HEK293 (cell line): ENCODE measurements around the gene AKAP17A.
A peak's percentile ranks its signal among the peaks of the same experiment; 100 is the strongest.

Source experiments
- CTCF ChIA-PET: fragments of 350-600 bp; formaldehyde crosslinking; extraction: SDS; loops from one replicate; lab custom pipeline; 2021; ENCODE audit warnings: antibody characterized with exemption; lab: Yijun Ruan, JAX
- POLR2A ChIA-PET: fragments of 300-600 bp; formaldehyde crosslinking; extraction: SDS; loops from one replicate; lab custom pipeline; 2020; ENCODE audit warnings: antibody characterized with exemption, inconsistent platforms; lab: Yijun Ruan, JAX
- H3K27ac ChIP-seq: fragments of 200-500 bp; sonication (Bioruptor generic); 2 replicates; pipeline ENCODE4 v1.5.1; 2014; ENCODE audit warnings: low read depth, low read length, control low read depth, inconsistent platforms; ENCODE audit errors: extremely low read depth
- H3K36me3 ChIP-seq, 2 experiments: fragments of 200-500 bp in 1 of 2; sonication (Bioruptor generic) in 1 of 2; 1 replicate in 1 of 2; 2 replicates in 1 of 2; pipeline ENCODE4 v1.5.1; 2014 to 2017; ENCODE audit warnings: inconsistent platforms in 2 of 2, low read length in 2 of 2; ENCODE audit not compliant: control insufficient read depth in 2 of 2, insufficient read depth in 1 of 2
- H3K4me1 ChIP-seq: fragments of 200-500 bp; sonication (Bioruptor generic); 2 replicates; pipeline ENCODE4 v1.5.1; 2014; ENCODE audit warnings: mild to moderate bottlenecking, low read length, inconsistent platforms; ENCODE audit not compliant: control insufficient read depth, insufficient read depth
- H3K4me3 ChIP-seq: 2 replicates; pipeline ENCODE4 v1.5.1; 2011; ENCODE audit warnings: low read depth, mild to moderate bottlenecking, control low read depth, low read length, moderate library complexity
- H3K9me3 ChIP-seq: fragments of 200-500 bp; sonication (Bioruptor generic); 2 replicates; pipeline ENCODE4 v1.5.1; 2014; ENCODE audit warnings: low read depth, low read length, inconsistent platforms; ENCODE audit not compliant: control insufficient read depth, insufficient read depth
- BCL11A ChIP-seq: fragments of 450-650 bp; formaldehyde crosslinking; IDR thresholded peaks from 2 replicates; pipeline ENCODE4 v1.5.1; 2016; ENCODE audit warnings: low read depth, missing biosample characterization, missing genetic modification characterization
- HOXC10 ChIP-seq: sonication (generic); formaldehyde crosslinking; IDR thresholded peaks from 2 replicates; pipeline ENCODE4 v1.8.1; 2023; ENCODE audit warnings: mild to moderate bottlenecking, missing genetic modification reagents
- KLF9 ChIP-seq: fragments of 450-650 bp; formaldehyde crosslinking; IDR thresholded peaks from 2 replicates; pipeline ENCODE4 v1.5.1; 2016; ENCODE audit warnings: missing biosample characterization, missing genetic modification characterization, low read depth
- MYNN ChIP-seq: fragments of 450-650 bp; formaldehyde crosslinking; IDR thresholded peaks from 2 replicates; pipeline ENCODE4 v1.5.1; 2016; ENCODE audit warnings: missing biosample characterization, missing genetic modification characterization, borderline replicate concordance
- SETDB1 ChIP-seq: IDR thresholded peaks from one replicate; pipeline ENCODE4 v1.6.1; 2017; ENCODE audit warnings: mild to moderate bottlenecking, low read length, moderate library complexity, mixed read lengths; ENCODE audit not compliant: insufficient read length
- ZBTB17 ChIP-seq: fragments of 450-650 bp; formaldehyde crosslinking; IDR thresholded peaks from 2 replicates; pipeline ENCODE4 v1.5.1; 2016; ENCODE audit warnings: missing biosample characterization, missing genetic modification characterization
- ZEB2 ChIP-seq: fragments of 450-650 bp; formaldehyde crosslinking; IDR thresholded peaks from 2 replicates; pipeline ENCODE4 v1.5.1; 2016; ENCODE audit warnings: missing biosample characterization, missing genetic modification characterization
- ZFP69B ChIP-seq: fragments of 450-650 bp; formaldehyde crosslinking; IDR thresholded peaks from 2 replicates; pipeline ENCODE4 v1.5.1; 2016; ENCODE audit warnings: missing biosample characterization, missing genetic modification characterization
- ZNF133 ChIP-seq: fragments of 450-650 bp; formaldehyde crosslinking; IDR thresholded peaks from 2 replicates; pipeline ENCODE4 v1.5.1; 2016; ENCODE audit warnings: missing biosample characterization, missing genetic modification characterization
- ZNF146 ChIP-seq: fragments of 450-650 bp; formaldehyde crosslinking; IDR thresholded peaks from 2 replicates; pipeline ENCODE4 v1.5.1; 2016; ENCODE audit warnings: missing biosample characterization, missing genetic modification characterization
- ZNF148 ChIP-seq: fragments of 450-650 bp; formaldehyde crosslinking; IDR thresholded peaks from 2 replicates; pipeline ENCODE4 v1.5.0; 2017; ENCODE audit warnings: missing biosample characterization, missing genetic modification characterization, borderline replicate concordance
- ZNF184 ChIP-seq: fragments of 450-650 bp; IDR thresholded peaks from 2 replicates; pipeline ENCODE4 v1.5.1; 2018; ENCODE audit warnings: missing biosample characterization, mild to moderate bottlenecking, missing genetic modification characterization
- ZNF223 ChIP-seq: fragments of 450-650 bp; formaldehyde crosslinking; IDR thresholded peaks from 2 replicates; pipeline ENCODE4 v1.5.1; 2016; ENCODE audit warnings: missing biosample characterization, missing genetic modification characterization
- ZNF23 ChIP-seq: fragments of 450-650 bp; formaldehyde crosslinking; IDR thresholded peaks from 2 replicates; pipeline ENCODE4 v1.5.1; 2016; ENCODE audit warnings: missing biosample characterization, missing genetic modification characterization, borderline replicate concordance
- ZNF302 ChIP-seq: fragments of 450-650 bp; formaldehyde crosslinking; IDR thresholded peaks from 2 replicates; pipeline ENCODE4 v1.5.1; 2016; ENCODE audit warnings: missing biosample characterization, missing genetic modification characterization, low read depth
- ZNF423 ChIP-seq: fragments of 450-650 bp; formaldehyde crosslinking; IDR thresholded peaks from 2 replicates; pipeline ENCODE4 v1.5.1; 2016; ENCODE audit warnings: missing biosample characterization, missing genetic modification characterization
- ZNF510 ChIP-seq: fragments of 450-650 bp; formaldehyde crosslinking; IDR thresholded peaks from 2 replicates; pipeline ENCODE4 v1.5.1; 2018; ENCODE audit warnings: mild to moderate bottlenecking, missing genetic modification characterization, missing biosample characterization; ENCODE audit not compliant: insufficient replicate concordance
- ZNF544 ChIP-seq: fragments of 450-650 bp; formaldehyde crosslinking; IDR thresholded peaks from 2 replicates; pipeline ENCODE4 v1.5.0; 2017; ENCODE audit warnings: missing biosample characterization, missing genetic modification characterization
- ZNF580 ChIP-seq: fragments of 450-650 bp; formaldehyde crosslinking; IDR thresholded peaks from 2 replicates; pipeline ENCODE4 v1.5.1; 2016; ENCODE audit warnings: missing biosample characterization, missing genetic modification characterization
- ZNF660 ChIP-seq: fragments of 450-650 bp; IDR thresholded peaks from 2 replicates; pipeline ENCODE4 v1.5.1; 2018; ENCODE audit warnings: missing biosample characterization, mild to moderate bottlenecking, missing genetic modification characterization
- ZNF791 ChIP-seq: fragments of 450-650 bp; formaldehyde crosslinking; IDR thresholded peaks from 2 replicates; pipeline ENCODE4 v1.5.1; 2016; ENCODE audit warnings: missing biosample characterization, missing genetic modification characterization
- ZNF837 ChIP-seq: fragments of 450-650 bp; formaldehyde crosslinking; IDR thresholded peaks from 2 replicates; pipeline ENCODE4 v1.5.1; 2016; ENCODE audit warnings: missing biosample characterization, missing genetic modification characterization
- ZSCAN23 ChIP-seq: fragments of 450-650 bp; formaldehyde crosslinking; IDR thresholded peaks from 2 replicates; pipeline ENCODE4 v1.5.1; 2016; ENCODE audit warnings: missing biosample characterization, missing genetic modification characterization
- TF ChIP-seq, protein P1 (sequence below): fragments of 450-650 bp; formaldehyde crosslinking; IDR thresholded peaks from 2 replicates; pipeline ENCODE4 v1.5.1; 2016; ENCODE audit warnings: missing biosample characterization, missing genetic modification characterization
- TF ChIP-seq, protein P2 (sequence below): fragments of 450-650 bp; formaldehyde crosslinking; IDR thresholded peaks from 2 replicates; pipeline ENCODE4; 2016; ENCODE audit warnings: missing biosample characterization, missing genetic modification characterization
- TF ChIP-seq, protein P3 (sequence below): fragments of 450-650 bp; formaldehyde crosslinking; IDR thresholded peaks from 2 replicates; pipeline ENCODE4 v1.5.1; 2016; ENCODE audit warnings: missing biosample characterization, missing genetic modification characterization
- TF ChIP-seq, protein P4 (sequence below): fragments of 450-650 bp; formaldehyde crosslinking; optimal IDR thresholded peaks from 2 replicates; pipeline ENCODE3; 2016; ENCODE audit warnings: missing biosample characterization, mild to moderate bottlenecking, missing genetic modification characterization

AKAP17A gene

DNA sequence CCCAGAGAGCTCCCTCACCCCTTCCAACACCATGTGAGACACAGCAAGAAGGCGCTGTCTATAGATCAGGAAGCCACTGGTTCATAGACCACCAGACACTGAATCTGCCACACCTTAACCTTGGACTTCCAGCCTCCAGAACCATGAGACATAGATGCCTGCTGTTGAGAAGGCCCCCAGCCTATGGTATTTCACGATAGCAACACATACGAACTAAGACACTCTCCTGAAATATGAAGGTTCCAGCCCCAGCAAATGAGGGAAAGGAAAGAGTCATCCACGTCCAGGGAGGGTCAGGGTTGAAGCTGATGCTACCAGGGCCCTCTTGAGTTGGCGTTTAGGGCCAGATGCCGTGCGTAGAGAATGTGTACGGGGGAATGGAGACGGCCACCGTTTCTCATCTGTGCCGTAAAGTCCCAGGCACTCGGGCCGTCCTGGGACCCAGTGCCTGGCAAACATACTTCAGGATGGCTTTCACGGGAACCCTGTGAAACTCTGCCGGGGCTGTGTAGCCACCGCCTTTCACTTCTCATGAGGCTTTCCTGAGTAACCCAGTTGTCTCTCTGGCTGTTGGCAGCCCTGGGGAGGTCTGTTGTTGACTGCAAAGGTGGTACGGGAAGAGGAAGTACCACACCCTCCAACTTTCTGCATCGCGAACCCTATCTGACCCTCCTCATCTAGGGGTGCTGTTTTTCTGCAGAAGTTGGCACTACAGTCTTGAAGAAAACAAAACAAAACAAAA, 36.8 kb upstream of the AKAP17A start:
- H3K9me3 ChIP-seq = no peaks in the 10 kb centered on the region
- TF ChIP-seq ZNF223 (no peak), ZNF544 (tag by site-specific recombination) (no peak), ZNF184 (no peak), ZFP69B (no peak), ZEB2 (no peak), ZNF302 (tag by site-specific recombination) (no peak), HOXC10 (CRISPR knock-in tag) (no peak), ZNF837 (tag by site-specific recombination) (no peak), ZNF23 (tag by site-specific recombination) (no peak), ZNF133 (no peak)
- TF ChIP-seq, protein P1, sequence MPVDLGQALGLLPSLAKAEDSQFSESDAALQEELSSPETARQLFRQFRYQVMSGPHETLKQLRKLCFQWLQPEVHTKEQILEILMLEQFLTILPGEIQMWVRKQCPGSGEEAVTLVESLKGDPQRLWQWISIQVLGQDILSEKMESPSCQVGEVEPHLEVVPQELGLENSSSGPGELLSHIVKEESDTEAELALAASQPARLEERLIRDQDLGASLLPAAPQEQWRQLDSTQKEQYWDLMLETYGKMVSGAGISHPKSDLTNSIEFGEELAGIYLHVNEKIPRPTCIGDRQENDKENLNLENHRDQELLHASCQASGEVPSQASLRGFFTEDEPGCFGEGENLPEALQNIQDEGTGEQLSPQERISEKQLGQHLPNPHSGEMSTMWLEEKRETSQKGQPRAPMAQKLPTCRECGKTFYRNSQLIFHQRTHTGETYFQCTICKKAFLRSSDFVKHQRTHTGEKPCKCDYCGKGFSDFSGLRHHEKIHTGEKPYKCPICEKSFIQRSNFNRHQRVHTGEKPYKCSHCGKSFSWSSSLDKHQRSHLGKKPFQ (tag by site-specific recombination) = no peak
- TF ChIP-seq, protein P2, sequence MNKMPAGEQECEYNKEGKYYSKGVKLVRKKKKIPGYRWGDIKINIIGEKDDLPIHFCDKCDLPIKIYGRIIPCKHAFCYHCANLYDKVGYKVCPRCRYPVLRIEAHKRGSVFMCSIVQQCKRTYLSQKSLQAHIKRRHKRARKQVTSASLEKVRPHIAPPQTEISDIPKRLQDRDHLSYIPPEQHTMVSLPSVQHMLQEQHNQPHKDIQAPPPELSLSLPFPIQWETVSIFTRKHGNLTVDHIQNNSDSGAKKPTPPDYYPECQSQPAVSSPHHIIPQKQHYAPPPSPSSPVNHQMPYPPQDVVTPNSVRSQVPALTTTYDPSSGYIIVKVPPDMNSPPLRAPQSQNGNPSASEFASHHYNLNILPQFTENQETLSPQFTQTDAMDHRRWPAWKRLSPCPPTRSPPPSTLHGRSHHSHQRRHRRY (tag by site-specific recombination) = no peak
- H3K36me3 ChIP-seq = no peaks in the 10 kb centered on the region
- ChIA-PET POLR2A (no interaction called here), CTCF (no interaction called here)
- H3K27ac ChIP-seq = no peak overlapping the region
- H3K4me3 ChIP-seq = no peak overlapping the region
- H3K4me1 ChIP-seq = no peaks in the 10 kb centered on the region

DNA sequence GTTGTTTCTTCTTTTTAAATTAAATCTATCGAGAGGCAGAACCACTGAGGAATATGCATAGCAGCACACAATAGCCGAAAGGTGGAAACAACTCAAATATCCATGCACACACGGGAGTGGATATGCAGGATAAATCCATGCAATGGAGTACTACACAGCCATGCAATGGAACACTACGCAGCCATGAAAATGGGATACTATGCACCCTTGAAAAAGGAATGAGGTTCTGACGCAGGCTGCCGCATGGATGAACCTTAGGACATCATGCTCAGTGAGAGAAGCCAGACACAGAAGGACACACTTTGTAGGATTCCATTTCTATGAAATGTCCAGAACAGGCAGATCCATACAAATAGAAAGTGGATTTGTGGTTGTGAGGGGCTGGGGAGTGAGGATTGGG, 36.0 kb upstream of the AKAP17A start:
- H3K4me1 ChIP-seq = no peaks in the 10 kb centered on the region
- ChIA-PET POLR2A (no interaction called here), CTCF (no interaction called here)
- no peaks in the 10 kb centered on the region for H3K9me3 ChIP-seq
- no peak overlapping the region for H3K4me3 ChIP-seq
- no peak overlapping the region for H3K27ac ChIP-seq
- H3K36me3 ChIP-seq = no peaks in the 10 kb centered on the region
- TF ChIP-seq MYNN = no peak
- peak; percentile 61; the same call in 1 of the 2 replicates for TF ChIP-seq ZNF580
- no peak for TF ChIP-seq BCL11A
- TF ChIP-seq ZBTB17 (tag by site-specific recombination) = no peak
- TF ChIP-seq, protein P3, sequence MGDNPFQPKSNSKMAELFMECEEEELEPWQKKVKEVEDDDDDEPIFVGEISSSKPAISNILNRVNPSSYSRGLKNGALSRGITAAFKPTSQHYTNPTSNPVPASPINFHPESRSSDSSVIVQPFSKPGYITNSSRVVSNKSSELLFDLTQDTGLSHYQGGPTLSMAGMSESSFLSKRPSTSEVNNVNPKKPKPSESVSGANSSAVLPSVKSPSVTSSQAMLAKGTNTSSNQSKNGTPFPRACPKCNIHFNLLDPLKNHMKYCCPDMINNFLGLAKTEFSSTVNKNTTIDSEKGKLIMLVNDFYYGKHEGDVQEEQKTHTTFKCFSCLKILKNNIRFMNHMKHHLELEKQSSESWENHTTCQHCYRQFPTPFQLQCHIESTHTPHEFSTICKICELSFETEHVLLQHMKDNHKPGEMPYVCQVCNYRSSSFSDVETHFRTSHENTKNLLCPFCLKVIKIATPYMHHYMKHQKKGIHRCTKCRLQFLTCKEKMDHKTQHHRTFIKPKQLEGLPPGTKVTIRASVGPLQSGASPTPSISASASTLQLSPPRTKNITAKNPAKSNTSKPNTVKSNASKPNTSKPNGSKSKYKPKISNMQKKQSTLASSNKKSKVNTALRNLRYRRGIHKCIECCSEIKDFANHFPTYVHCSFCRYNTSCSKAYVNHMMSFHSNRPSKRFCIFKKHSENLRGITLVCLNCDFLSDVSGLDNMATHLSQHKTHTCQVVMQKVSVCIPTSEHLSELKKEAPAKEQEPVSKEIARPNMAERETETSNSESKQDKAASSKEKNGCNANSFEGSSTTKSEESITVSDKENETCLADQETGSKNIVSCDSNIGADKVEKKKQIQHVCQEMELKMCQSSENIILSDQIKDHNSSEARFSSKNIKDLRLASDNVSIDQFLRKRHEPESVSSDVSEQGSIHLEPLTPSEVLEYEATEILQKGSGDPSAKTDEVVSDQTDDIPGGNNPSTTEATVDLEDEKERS (tag by site-specific recombination) = peak; percentile 89
- TF ChIP-seq KLF9 = no peak
- TF ChIP-seq ZNF146 = peak; percentile 100
- TF ChIP-seq ZNF660 (tag by site-specific recombination) = no peak
- TF ChIP-seq SETDB1 = peak; percentile 62
- TF ChIP-seq ZNF510 (tag by site-specific recombination) = no peak
- no peak for TF ChIP-seq ZNF791 (tag by site-specific recombination)
- no peak for TF ChIP-seq ZNF148
- TF ChIP-seq, protein P4, sequence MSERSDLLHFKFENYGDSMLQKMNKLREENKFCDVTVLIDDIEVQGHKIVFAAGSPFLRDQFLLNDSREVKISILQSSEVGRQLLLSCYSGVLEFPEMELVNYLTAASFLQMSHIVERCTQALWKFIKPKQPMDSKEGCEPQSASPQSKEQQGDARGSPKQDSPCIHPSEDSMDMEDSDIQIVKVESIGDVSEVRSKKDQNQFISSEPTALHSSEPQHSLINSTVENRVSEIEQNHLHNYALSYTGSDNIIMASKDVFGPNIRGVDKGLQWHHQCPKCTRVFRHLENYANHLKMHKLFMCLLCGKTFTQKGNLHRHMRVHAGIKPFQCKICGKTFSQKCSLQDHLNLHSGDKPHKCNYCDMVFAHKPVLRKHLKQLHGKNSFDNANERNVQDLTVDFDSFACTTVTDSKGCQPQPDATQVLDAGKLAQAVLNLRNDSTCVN (tag by site-specific recombination) = no peak
- TF ChIP-seq ZNF423 (tag by site-specific recombination) = no peak
- TF ChIP-seq ZSCAN23 (tag by site-specific recombination) = no peak
